Esophagus squamous epithelium (tissue), 4 donors: ENCODE measurements around the gene SHC1.

Experiments used
- POLR2A ChIP-seq, 4 donors: fragments of 450-650 bp; IDR thresholded peaks; one replicate each; pipeline ENCODE4 v1.6.1; 2017; ENCODE audit warnings: antibody characterized with exemption in 4 of 4, mild to moderate bottlenecking in 4 of 4, moderate library complexity in 3 of 4
- TF ChIP-seq, protein P1 (sequence below), 6 experiments: fragments of 450-650 bp in 4 of 6; fragments of 200-600 bp in 2 of 6; sonication (generic) in 2 of 6; IDR thresholded peaks; one replicate each; pipeline ENCODE4 v1.5.1; 2016 to 2019; ENCODE audit warnings: antibody characterized with exemption in 6 of 6, mild to moderate bottlenecking in 4 of 6, moderate library complexity in 4 of 6

DNA sequence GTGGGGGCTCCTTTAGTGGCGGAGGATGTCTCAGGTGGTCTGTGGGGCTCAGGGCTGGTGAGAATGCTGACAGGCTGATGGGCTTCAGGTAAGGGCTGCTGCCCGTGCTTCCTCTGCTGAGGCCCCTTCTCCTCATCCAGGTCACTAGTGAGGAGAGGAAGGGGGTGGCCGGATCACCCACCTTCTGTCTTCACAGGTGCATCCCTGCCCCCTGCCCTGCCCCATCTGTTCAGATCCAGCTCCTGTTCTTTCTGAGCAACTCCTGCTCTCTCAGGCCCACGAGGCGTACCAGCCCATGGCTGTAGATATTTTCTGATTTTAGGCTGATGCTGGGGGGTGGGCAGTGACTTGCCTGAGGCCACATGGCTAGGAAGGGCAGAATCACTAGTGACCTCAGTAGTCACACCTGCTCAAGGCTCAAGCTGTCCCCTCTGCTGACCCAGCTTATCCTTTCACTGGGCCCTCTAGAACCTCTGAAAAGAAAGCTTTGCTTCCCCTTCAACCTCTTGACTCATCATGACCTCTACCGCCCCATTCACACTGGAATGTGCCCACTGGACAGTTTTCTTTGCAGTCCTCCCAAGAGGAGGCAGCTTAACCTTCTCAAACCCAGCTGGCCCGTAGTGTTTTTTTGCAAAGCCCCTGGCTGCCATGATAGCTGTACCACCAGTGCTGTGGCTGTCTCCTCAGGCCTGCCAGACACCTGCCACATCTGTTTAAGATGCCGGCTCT, 48.2 kb upstream of the SHC1 start:
- TF ChIP-seq, protein P1, sequence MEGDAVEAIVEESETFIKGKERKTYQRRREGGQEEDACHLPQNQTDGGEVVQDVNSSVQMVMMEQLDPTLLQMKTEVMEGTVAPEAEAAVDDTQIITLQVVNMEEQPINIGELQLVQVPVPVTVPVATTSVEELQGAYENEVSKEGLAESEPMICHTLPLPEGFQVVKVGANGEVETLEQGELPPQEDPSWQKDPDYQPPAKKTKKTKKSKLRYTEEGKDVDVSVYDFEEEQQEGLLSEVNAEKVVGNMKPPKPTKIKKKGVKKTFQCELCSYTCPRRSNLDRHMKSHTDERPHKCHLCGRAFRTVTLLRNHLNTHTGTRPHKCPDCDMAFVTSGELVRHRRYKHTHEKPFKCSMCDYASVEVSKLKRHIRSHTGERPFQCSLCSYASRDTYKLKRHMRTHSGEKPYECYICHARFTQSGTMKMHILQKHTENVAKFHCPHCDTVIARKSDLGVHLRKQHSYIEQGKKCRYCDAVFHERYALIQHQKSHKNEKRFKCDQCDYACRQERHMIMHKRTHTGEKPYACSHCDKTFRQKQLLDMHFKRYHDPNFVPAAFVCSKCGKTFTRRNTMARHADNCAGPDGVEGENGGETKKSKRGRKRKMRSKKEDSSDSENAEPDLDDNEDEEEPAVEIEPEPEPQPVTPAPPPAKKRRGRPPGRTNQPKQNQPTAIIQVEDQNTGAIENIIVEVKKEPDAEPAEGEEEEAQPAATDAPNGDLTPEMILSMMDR (IDR thresholded peaks at IDR 0.05) = no peak
- no peak for TF ChIP-seq POLR2A (IDR thresholded peaks at IDR 0.05)
